Measurements from ENCODE around the gene ARHGAP24.

The ARHGAP24 gene

DNA sequence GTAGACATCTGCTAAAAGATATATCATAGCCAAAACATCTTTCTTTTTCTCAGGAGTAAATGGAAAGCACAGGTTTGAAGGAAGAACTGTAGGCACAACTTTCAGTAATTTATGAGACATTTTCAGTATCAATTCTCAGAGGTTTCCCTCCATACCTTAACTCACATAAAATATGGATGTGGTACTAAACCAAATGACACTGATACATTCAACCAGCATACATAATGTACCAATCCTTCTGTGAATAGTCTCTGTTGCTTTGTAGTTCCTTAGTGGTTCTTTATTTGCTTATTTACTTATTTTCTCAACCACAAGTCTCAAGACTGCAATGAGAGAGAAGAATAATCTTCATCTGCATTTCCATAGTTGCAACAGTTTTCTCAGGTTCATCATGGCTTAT, 96.1 kb downstream of the ARHGAP24 start:
- DNase-seq = no peak
- no peak overlapping the region for H2AK5ac ChIP-seq (ENCODE audit: low read length)
- no peak overlapping the region for H3K4me2 ChIP-seq (ENCODE audit: low read length)
- H3K79me1 ChIP-seq (ENCODE audit: low read length) = no peaks in the 10 kb centered on the region
- no peak overlapping the region for H4K91ac ChIP-seq (ENCODE audit: low read depth, low read length)
- H3K23ac ChIP-seq (ENCODE audit: low read length) = no peak overlapping the region
- no peak overlapping the region for H3K4ac ChIP-seq (ENCODE audit: low read depth, low read length)
- no peak overlapping the region for H4K8ac ChIP-seq (ENCODE audit: low read depth, low read length)
- no peak overlapping the region for H3K14ac ChIP-seq (ENCODE audit: low read length)
- no peaks in the 10 kb centered on the region for H3K27me3 ChIP-seq (ENCODE audit: insufficient read depth, low read length)
- no peak overlapping the region for H4K12ac ChIP-seq (ENCODE audit: low read depth, low read length)
- H2BK120ac ChIP-seq (ENCODE audit: insufficient read depth, low read length, poor library complexity) = no peak overlapping the region
- no peak overlapping the region for H2BK12ac ChIP-seq (ENCODE audit: low read length)
- H2BK5ac ChIP-seq (ENCODE audit: low read depth, low read length, poor library complexity) = no peak overlapping the region
- no peaks in the 10 kb centered on the region for H3K4me1 ChIP-seq (ENCODE audit: control insufficient read depth in 1 of 2, insufficient read depth in 2 of 2, low read length in 2 of 2)
- H3K79me2 ChIP-seq (ENCODE audit: control insufficient read depth, insufficient read depth, low read length, poor library complexity) = no peaks in the 10 kb centered on the region
- H3K4me3 ChIP-seq (ENCODE audit: low read depth, low read length) = no peak overlapping the region
- H2AFZ ChIP-seq (ENCODE audit: insufficient read depth, low read length, poor library complexity) = no peak overlapping the region
- no peak overlapping the region for H3K9ac ChIP-seq (ENCODE audit: low read length)
- H3K18ac ChIP-seq (ENCODE audit: low read length) = no peak overlapping the region
- peaks cover 0 to 3% of the 10 kb centered on the region in 2 experiments for H3K36me3 ChIP-seq (ENCODE audit: control insufficient read depth in 1 of 2, insufficient read depth in 2 of 2, low read length in 2 of 2)
- no peaks in the 10 kb centered on the region for H3K9me3 ChIP-seq (ENCODE audit: insufficient read depth, low read depth, low read length)
- no peak overlapping the region for H3K27ac ChIP-seq (ENCODE audit: low read depth, low read length)

DNA sequence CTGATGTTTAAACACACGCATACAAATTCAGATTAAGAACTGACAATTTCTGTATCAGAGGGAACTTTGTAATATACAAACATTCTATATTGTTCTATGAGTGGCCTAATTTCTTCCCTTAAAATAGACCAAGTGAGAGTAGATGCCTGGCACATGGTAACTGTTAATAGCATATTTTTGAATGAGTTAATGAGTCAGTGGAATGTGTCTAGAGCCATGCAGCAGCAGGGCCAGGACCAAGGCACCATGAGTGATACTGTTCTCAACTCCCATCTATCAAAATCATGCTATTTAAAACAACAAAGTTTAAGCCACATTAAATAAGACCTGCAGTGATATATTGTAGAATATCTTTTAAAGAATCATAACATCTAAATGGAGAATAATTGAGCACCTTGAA, 98.3 kb downstream of the ARHGAP24 start:
- H3K4ac ChIP-seq (ENCODE audit: low read depth, low read length) = no peak overlapping the region

DNA sequence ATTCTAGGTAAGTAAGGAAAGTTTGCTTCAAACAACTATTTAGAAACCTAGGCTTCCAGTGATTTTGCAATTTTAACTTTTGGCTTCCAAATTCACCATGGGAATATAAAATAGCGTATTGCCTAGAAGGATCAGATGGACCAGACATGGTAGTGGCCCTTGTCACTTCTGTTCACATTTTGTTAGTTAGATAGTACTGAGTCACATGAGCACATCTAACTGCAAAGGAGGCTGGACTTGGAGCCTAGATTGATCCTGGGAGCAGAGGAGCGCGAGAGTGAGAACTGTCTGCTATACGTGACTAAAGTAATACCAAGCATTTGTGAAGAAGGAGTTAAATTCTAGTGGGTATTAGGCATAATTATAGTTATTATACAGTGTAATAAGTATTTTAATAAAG, 102.4 kb downstream of the ARHGAP24 start:
- Histone ChIP-seq H3K27ac (ENCODE audit: low read depth, low read length) (no peak overlapping the region), H3K4me3 (ENCODE audit: low read depth, low read length) (no peak overlapping the region), H2AK5ac (ENCODE audit: low read length) (no peak overlapping the region), H3K27me3 (ENCODE audit: insufficient read depth, low read length) (no peaks in the 10 kb centered on the region), H3K23ac (ENCODE audit: low read length) (no peak overlapping the region), H2BK120ac (ENCODE audit: insufficient read depth, low read length, poor library complexity) (no peak overlapping the region), H2BK5ac (ENCODE audit: low read depth, low read length, poor library complexity) (no peak overlapping the region), H4K12ac (ENCODE audit: low read depth, low read length) (no peak overlapping the region), H3K4me2 (ENCODE audit: low read length) (no peak overlapping the region), H3K4ac (ENCODE audit: low read depth, low read length) (no peak overlapping the region), H3K36me3 (ENCODE audit: control insufficient read depth in 1 of 2, insufficient read depth in 2 of 2, low read length in 2 of 2) (no peaks in the 10 kb centered on the region), H3K79me1 (ENCODE audit: low read length) (no peaks in the 10 kb centered on the region), H3K9me3 (ENCODE audit: insufficient read depth, low read depth, low read length) (no peaks in the 10 kb centered on the region), H3K9ac (ENCODE audit: low read length) (no peak overlapping the region), H4K91ac (ENCODE audit: low read depth, low read length) (no peak overlapping the region), H3K14ac (ENCODE audit: low read length) (no peak overlapping the region), H3K4me1 (ENCODE audit: control insufficient read depth in 1 of 2, insufficient read depth in 2 of 2, low read length in 2 of 2) (no peaks in the 10 kb centered on the region), H3K79me2 (ENCODE audit: control insufficient read depth, insufficient read depth, low read length, poor library complexity) (no peaks in the 10 kb centered on the region), H2BK12ac (ENCODE audit: low read length) (no peak overlapping the region), H4K8ac (ENCODE audit: low read depth, low read length) (no peak overlapping the region), H2AFZ (ENCODE audit: insufficient read depth, low read length, poor library complexity) (no peak overlapping the region), H3K18ac (ENCODE audit: low read length) (no peak overlapping the region)
- DNase-seq = no peak
- WGBS (ENCODE audit: extremely low coverage, insufficient coverage, insufficient read length) = no CpG with 5 or more reads among the region's 4 CpGs

More for the DNA sequence above, 98.3 kb downstream of the ARHGAP24 start:
- Histone ChIP-seq H3K4me1 (ENCODE audit: control insufficient read depth in 1 of 2, insufficient read depth in 2 of 2, low read length in 2 of 2) (no peaks in the 10 kb centered on the region), H4K12ac (ENCODE audit: low read depth, low read length) (no peak overlapping the region), H2AFZ (ENCODE audit: insufficient read depth, low read length, poor library complexity) (no peak overlapping the region), H3K9ac (ENCODE audit: low read length) (no peak overlapping the region), H2AK5ac (ENCODE audit: low read length) (no peak overlapping the region), H3K79me2 (ENCODE audit: control insufficient read depth, insufficient read depth, low read length, poor library complexity) (no peaks in the 10 kb centered on the region), H3K18ac (ENCODE audit: low read length) (no peak overlapping the region), H3K79me1 (ENCODE audit: low read length) (no peaks in the 10 kb centered on the region), H2BK5ac (ENCODE audit: low read depth, low read length, poor library complexity) (no peak overlapping the region), H3K4me3 (ENCODE audit: low read depth, low read length) (no peak overlapping the region), H4K91ac (ENCODE audit: low read depth, low read length) (no peak overlapping the region), H3K36me3 (ENCODE audit: control insufficient read depth in 1 of 2, insufficient read depth in 2 of 2, low read length in 2 of 2) (peaks cover 0 to 3% of the 10 kb centered on the region in 2 experiments), H3K14ac (ENCODE audit: low read length) (no peak overlapping the region), H3K27ac (ENCODE audit: low read depth, low read length) (no peak overlapping the region), H2BK12ac (ENCODE audit: low read length) (no peak overlapping the region), H3K4me2 (ENCODE audit: low read length) (no peak overlapping the region), H4K8ac (ENCODE audit: low read depth, low read length) (no peak overlapping the region), H2BK120ac (ENCODE audit: insufficient read depth, low read length, poor library complexity) (no peak overlapping the region), H3K23ac (ENCODE audit: low read length) (no peak overlapping the region), H3K9me3 (ENCODE audit: insufficient read depth, low read depth, low read length) (no peaks in the 10 kb centered on the region), H3K27me3 (ENCODE audit: insufficient read depth, low read length) (no peaks in the 10 kb centered on the region)
- peak in 1 of 2 donors; percentile 8 for DNase-seq
- WGBS (ENCODE audit: extremely low coverage, insufficient coverage, insufficient read length) = no CpG with 5 or more reads among the region's 1 CpG

- no peaks in the 10 kb centered on the region for H3K36me3 ChIP-seq (ENCODE audit: control insufficient read depth in 1 of 2, insufficient read depth in 2 of 2, low read length in 2 of 2)
- H3K27me3 ChIP-seq (ENCODE audit: insufficient read depth, low read length) = no peaks in the 10 kb centered on the region
- no peak overlapping the region for H2AK5ac ChIP-seq (ENCODE audit: low read length)
- no CpG with 5 or more reads among the region's 2 CpGs for WGBS (ENCODE audit: extremely low coverage, insufficient coverage, insufficient read length)
- H3K27ac ChIP-seq (ENCODE audit: low read depth, low read length) = no peak overlapping the region
- H2BK120ac ChIP-seq (ENCODE audit: insufficient read depth, low read length, poor library complexity) = no peak overlapping the region
- no peaks in the 10 kb centered on the region for H3K9me3 ChIP-seq (ENCODE audit: insufficient read depth, low read depth, low read length)
- H4K91ac ChIP-seq (ENCODE audit: low read depth, low read length) = no peak overlapping the region
- H3K79me1 ChIP-seq (ENCODE audit: low read length) = no peaks in the 10 kb centered on the region
- H2BK12ac ChIP-seq (ENCODE audit: low read length) = no peak overlapping the region
- no peak overlapping the region for H2BK5ac ChIP-seq (ENCODE audit: low read depth, low read length, poor library complexity)
- no peak overlapping the region for H3K9ac ChIP-seq (ENCODE audit: low read length)
- no peak overlapping the region for H2AFZ ChIP-seq (ENCODE audit: insufficient read depth, low read length, poor library complexity)
- no peaks in the 10 kb centered on the region for H3K79me2 ChIP-seq (ENCODE audit: control insufficient read depth, insufficient read depth, low read length, poor library complexity)
- DNase-seq = no peak
- no peak overlapping the region for H3K4me3 ChIP-seq (ENCODE audit: low read depth, low read length)
- no peak overlapping the region for H3K4ac ChIP-seq (ENCODE audit: low read depth, low read length)
- no peak overlapping the region for H4K12ac ChIP-seq (ENCODE audit: low read depth, low read length)
- H4K8ac ChIP-seq (ENCODE audit: low read depth, low read length) = no peak overlapping the region
- H3K23ac ChIP-seq (ENCODE audit: low read length) = no peak overlapping the region
- no peak overlapping the region for H3K4me2 ChIP-seq (ENCODE audit: low read length)
- H3K14ac ChIP-seq (ENCODE audit: low read length) = no peak overlapping the region
- H3K4me1 ChIP-seq (ENCODE audit: control insufficient read depth in 1 of 2, insufficient read depth in 2 of 2, low read length in 2 of 2) = no peaks in the 10 kb centered on the region
- H3K18ac ChIP-seq (ENCODE audit: low read length) = no peak overlapping the region
Measured at GRCh38 chr4:85579942-85580341, 105.0 kb downstream of the ARHGAP24 start.
